GM21576 (cell line): ENCODE results near the gene HTR3E.

ENCODE experiments used
- ATAC-seq: cut with Tn5 transposase; IDR thresholded peaks from one replicate; pipeline ENCODE4 v1.9.1; 2021; ENCODE audit warnings: mild to moderate bottlenecking, moderate library complexity; ENCODE audit not compliant: unreplicated experiment

The HTR3E gene

DNA sequence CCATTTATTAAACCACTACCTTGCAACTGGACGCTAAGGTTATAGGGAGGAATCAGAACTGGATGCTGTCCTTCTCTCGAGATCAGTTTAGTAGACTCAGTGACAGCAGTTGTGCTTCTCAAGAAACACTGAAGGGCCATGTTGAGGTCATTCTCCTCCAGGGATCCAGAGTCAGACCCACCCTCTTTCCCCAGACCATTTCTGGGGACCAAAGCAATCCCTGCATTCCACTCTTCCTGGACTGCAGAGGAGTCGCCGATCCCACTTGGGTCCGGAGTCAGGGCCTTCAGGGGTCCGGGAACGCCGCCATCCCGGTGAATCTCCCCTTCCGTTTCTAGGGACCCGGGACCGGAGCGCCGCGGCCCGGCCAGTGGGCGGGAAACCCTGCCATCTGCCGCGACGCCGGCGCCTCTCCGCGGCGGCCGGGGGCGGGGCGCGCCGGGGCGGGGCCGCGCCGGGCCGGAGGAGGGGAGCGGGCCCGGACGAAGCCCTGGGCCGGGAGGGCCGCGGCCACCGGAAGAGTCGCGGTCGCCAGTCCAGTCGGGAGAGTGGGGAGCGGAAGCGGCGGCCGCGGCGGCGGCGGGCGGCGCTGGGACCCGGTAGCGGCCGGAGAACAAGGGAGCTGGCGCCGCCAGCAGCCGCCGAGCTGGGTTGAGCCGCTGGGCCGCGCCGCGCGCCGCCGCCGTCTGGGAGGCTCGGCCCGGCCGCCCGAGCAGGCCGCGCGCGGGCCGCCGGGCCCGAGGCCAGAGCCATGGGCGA, 58.2 kb downstream of the HTR3E start, which contains the start of gene DVL3:
TSS of gene DVL3 (plus strand) at position 493 of the 759 bp plus-strand sequence. CDS start at position 752, 259 bp downstream.
- peak; percentile 71 for ATAC-seq

DNA sequence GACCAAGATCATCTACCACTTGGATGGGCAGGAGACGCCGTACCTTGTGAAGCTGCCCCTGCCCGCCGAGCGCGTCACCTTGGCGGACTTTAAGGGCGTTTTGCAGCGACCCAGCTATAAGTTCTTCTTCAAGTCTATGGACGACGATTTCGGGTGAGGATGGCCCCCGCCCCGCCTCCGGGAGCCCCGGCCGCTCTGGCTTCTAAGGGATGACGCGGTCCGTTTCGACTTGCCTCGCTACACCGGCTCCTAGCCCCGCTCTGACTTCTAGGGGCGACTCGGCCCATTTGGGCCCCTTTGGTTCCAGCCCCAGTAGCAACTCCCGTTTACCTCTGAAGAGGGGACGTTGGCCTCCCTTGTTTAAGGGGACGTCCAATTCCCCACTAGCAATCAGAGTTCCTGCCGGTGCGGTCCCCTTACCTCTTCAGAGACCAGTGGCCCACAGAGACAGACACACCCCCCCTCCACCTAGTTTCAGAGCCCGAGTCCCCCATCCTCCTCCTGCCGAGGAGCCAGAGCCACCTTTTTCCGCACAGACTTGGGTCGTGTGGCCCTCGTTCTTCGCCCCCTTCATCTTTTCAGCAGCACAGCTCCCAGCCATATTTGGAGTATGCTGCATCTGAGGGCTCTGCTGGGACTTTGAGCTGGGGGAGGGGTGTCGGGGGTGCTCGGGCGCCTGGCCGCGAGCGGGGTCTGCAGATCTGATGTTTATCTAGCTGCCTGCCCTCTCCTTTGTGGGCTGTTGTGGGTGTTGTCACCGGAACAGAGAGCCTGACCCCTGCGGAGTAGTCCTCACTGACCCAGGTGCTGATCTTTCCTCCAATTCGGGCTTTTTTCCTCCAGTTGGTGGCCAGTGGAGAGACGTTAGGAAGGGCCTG, 59.0 kb downstream of the HTR3E start:
- peak; percentile 22 for ATAC-seq

DNA sequence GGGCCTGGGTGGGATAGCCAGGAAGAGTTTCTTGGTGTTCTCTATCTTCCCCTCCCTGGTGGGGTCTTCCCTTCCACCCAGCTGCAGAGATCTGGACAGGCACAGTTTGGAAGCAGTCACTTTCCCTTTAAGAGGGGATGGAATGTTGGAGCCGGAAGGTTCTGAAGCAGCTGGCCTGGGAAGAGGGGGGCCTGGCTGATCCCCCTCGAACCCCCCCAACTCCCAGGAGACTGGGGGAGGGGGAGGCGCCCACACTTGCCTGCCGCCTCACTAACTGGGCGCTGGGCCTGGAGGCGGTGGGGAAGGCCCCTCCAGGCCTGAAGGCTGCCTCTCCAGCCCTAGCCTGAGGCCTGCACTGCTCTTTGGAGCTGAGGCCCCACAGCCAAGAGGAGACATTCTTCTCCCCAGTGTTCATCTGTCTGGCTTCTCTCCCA, 59.7 kb downstream of the HTR3E start:
- ATAC-seq = no peak
